Testis (tissue), 3 donors: ENCODE results near the gene PGLYRP4. TPM values are rescaled to one million over a fixed set of nuclear protein-coding genes. Genes with fewer than 3 reads are reported as not detected.
"Not testable (repeated sequence)": the region's sequence is repeated elsewhere in the genome, so short reads cannot be mapped to it uniquely, and the experiment has no call there.

Experiments
- DNase-seq: peaks from one replicate; pipeline ENCODE4 v3.0.0-alpha.2; 2019
- H3K27ac ChIP-seq, 2 donors: fragments of 200-600 bp; sonication (generic); one replicate each; pipeline ENCODE4 v1.5.1; 2019
- H3K27me3 ChIP-seq: fragments of 200-600 bp; sonication (generic); one replicate; pipeline ENCODE4 v1.5.1; 2019
- H3K36me3 ChIP-seq: fragments of 200-600 bp; sonication (generic); one replicate; pipeline ENCODE4 v1.5.1; 2017; ENCODE audit warnings: low read depth; ENCODE audit errors: missing control alignments
- H3K4me1 ChIP-seq: fragments of 200-600 bp; sonication (generic); one replicate; pipeline ENCODE4 v1.5.1; 2019
- H3K4me3 ChIP-seq, 2 donors: fragments of 200-600 bp; sonication (generic); one replicate each; pipeline ENCODE4 v1.5.1; 2017 to 2019
- H3K9me3 ChIP-seq: fragments of 200-600 bp; sonication (generic); one replicate; pipeline ENCODE4 v1.5.1; 2017
- CTCF ChIP-seq, 3 experiments: fragments of 450-650 bp in 2 of 3; fragments of 200-600 bp in 1 of 3; sonication (generic) in 1 of 3; IDR thresholded peaks; one replicate each; pipeline ENCODE4 v1.5.1; 2016 to 2019; ENCODE audit warnings: antibody characterized with exemption in 3 of 3, mild to moderate bottlenecking in 2 of 3, moderate library complexity in 1 of 3
- POLR2A ChIP-seq: fragments of 450-650 bp; IDR thresholded peaks from one replicate; pipeline ENCODE4 v1.6.1; 2017; ENCODE audit warnings: antibody characterized with exemption, mild to moderate bottlenecking, moderate library complexity
- WGBS, 2 donors: methylation state at CpG; one replicate each; pipeline ENCODE4 v1.1.5; 2018; 5-methylcytosine and 5-hydroxymethylcytosine counted together
- intact Hi-C: fragments of 100-400 bp; cut with DNase I; formaldehyde crosslinking; loops from one replicate; pipeline ENCODE4 v1.15.1; 2023; ENCODE audit warnings: low total_unique reads
- polyA plus RNA-seq: library from polyadenylated mRNA; stranded (reverse); fragments of 350-450 nt; fragmentation: Illumina TruSeq; extraction: RNeasy Lipid Tissue Mini Kit (QIAGEN cat#74804); gene quantifications from one replicate; pipeline ENCODE4 v1.2.3, GENCODE V29; 2014; ENCODE audit warnings: low read depth, low replicate concordance; ENCODE audit not compliant: insufficient read depth
- total RNA-seq, 2 donors: library from RNA; depleted of rRNA; stranded (reverse); fragments of >200 nt; gene quantifications; one replicate each; pipeline ENCODE4 v1.2.3, GENCODE V29; 2016

Gene PGLYRP4
- total and polyA plus RNA-seq, 3 donors from 2014 or later, result 0.12 to 0.17 TPM; not detected in 1

DNA sequence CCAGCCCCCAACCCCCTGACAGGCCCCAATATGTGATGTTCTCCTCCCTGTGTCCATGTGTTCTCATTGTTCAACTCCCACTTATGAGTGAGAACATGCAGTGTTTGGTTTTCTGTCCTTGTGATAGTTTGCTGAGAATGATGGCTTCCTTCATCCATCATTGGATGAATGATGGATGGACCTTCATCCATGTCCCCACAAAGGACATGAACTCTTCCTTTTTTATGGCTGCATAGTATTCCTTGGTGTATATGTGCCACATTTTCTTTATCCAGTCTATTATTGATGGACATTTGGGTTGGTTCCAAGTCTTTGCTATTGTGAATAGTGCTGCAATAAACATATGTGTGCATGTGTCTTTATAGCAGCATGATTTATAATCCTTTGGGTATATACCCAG lies 34.3 kb downstream of the PGLYRP4 start:
- H3K27me3 ChIP-seq, H3K9me3 ChIP-seq, H3K36me3 ChIP-seq, intact Hi-C loops, DNase-seq, H3K27ac ChIP-seq, H3K4me1 ChIP-seq, H3K4me3 ChIP-seq: not testable (repeated sequence)

DNA sequence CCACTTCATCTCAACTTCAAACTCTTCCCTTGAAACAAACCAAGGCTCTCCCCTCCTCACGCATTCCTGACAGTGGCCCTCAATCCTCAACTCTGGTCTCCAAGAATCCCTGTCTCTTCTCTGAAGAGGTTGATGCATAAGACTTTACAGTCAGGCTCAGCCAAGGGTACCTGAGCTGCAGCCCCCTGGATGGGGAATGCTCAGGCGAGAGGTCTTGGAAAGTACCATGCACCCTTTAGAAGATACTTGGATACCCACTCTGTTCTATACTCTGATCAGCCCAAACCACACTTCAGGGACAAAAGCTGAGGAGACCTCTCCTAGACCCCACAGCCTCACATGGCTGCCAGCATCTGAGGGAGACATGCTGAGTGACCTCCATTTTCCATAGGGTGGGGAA lies 35.4 kb downstream of the PGLYRP4 start:
- Histone ChIP-seq H3K4me1 (no peaks in the 10 kb centered on the region), H3K36me3 (no peaks in the 10 kb centered on the region), H3K4me3 (no peak overlapping the region), H3K27ac (no peak overlapping the region), H3K9me3 (no peaks in the 10 kb centered on the region), H3K27me3 (no peaks in the 10 kb centered on the region)
- TF ChIP-seq POLR2A, result no peak
- TF ChIP-seq CTCF (IDR thresholded peaks at IDR 0.05), result no peak
- no peak for DNase-seq
- intact Hi-C loops, result no loop called here
- 91 to 98% methylated on average over 2 of the region's 2 CpGs for WGBS, 2 donors

DNA sequence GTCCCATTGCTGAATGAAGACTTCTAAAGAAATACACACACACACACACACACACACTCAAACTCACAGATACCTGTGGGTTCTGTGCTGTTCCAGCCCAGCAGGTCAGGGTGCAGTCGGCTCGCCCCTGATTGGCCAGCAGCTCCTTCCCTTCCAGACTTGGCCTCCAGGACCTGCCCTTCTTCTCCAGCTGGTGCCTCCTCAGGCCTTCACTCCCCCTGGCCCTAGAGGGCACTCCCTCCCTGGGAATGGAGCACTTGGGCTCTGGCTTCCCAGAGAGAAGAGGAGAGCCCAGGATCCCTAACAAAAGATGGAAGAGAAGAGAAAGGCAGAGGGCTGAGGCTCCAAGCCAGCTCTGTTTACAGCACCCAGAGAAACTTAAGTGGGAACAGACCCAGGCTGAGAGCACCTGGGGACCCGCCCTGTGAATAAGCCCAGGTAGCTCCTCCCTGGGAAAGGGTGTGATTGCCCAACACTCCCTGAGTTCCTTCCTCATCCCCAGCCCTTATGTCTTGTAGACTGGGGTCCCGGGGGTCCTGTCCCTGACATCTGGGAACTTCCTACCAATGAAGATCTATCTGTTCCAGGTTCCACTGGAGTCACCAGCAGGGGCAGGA lies 36.0 kb downstream of the PGLYRP4 start, which contains the start of gene PGLYRP3:
TSS of gene PGLYRP3 (minus strand) at position 383 of the 617 bp plus-strand sequence. CDS start 2,287 bp downstream, outside the sequence.
- H3K4me3 ChIP-seq, result no peak within 1 kb of the TSS
- no peaks in the 10 kb centered on the region for H3K36me3 ChIP-seq
- TF ChIP-seq CTCF (IDR thresholded peaks at IDR 0.05) (no peak), POLR2A (no peak)
- no peak for DNase-seq
- no peaks in the 10 kb centered on the region for H3K27me3 ChIP-seq
- no peaks in the 10 kb centered on the region for H3K9me3 ChIP-seq
- no peaks in the 10 kb centered on the region for H3K4me1 ChIP-seq
- intact Hi-C loops, result no loop called here
- no peak within 1 kb of the TSS for H3K27ac ChIP-seq
- WGBS, 2 donors, result 75 to 82% methylated on average over 4 of the region's 4 CpGs

GRCh38 chr1:153310526-153310925 lies 38.1 kb downstream of the PGLYRP4 start:
- DNase-seq, result no peak
- no peaks in the 10 kb centered on the region for H3K9me3 ChIP-seq
- intact Hi-C loops, result no loop called here
- no peak overlapping the region for H3K4me3 ChIP-seq
- no peaks in the 10 kb centered on the region for H3K27me3 ChIP-seq
- no peak overlapping the region for H3K27ac ChIP-seq
- no peak for TF ChIP-seq CTCF (IDR thresholded peaks at IDR 0.05)
- TF ChIP-seq POLR2A, result no peak
- no peaks in the 10 kb centered on the region for H3K36me3 ChIP-seq
- H3K4me1 ChIP-seq, result no peaks in the 10 kb centered on the region
- 78 to 82% methylated on average over 6 to 7 of the region's 7 CpGs for WGBS, 2 donors

DNA sequence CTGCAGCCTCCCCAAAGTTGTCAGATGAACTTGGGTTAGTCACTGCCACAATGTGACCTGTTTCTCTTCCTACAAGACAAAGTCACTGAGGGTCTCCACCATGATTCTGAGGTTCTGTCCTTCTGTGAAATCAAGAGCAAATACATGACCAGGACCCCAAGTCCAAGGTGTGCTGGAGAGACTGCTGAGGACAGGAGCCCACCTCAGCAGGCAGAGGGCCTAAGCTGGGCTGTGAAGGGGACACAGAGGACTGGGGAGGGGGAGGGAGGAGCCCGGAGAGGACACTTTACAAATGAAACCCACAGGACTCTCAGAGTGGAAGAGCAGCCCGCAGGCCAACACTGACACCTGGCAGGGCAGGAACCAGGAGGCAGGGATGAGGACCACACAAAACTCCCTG lies 39.2 kb downstream of the PGLYRP4 start:
- no peaks in the 10 kb centered on the region for H3K36me3 ChIP-seq
- H3K9me3 ChIP-seq, result no peaks in the 10 kb centered on the region
- no peaks in the 10 kb centered on the region for H3K4me1 ChIP-seq
- intact Hi-C loops, result no loop called here
- 60 to 84% methylated on average over 1 to 2 of the region's 2 CpGs for WGBS, 2 donors
- H3K4me3 ChIP-seq, result no peak overlapping the region
- no peak for TF ChIP-seq CTCF (IDR thresholded peaks at IDR 0.05)
- TF ChIP-seq POLR2A, result no peak
- H3K27me3 ChIP-seq, result no peaks in the 10 kb centered on the region
- no peak overlapping the region for H3K27ac ChIP-seq
- DNase-seq, result no peak
